ENCODE measurements around the gene VIP. TPM values are rescaled to one million over a fixed set of nuclear protein-coding genes. Genes with fewer than 3 reads are reported as not detected.

The VIP gene
- total RNA-seq, 2 experiments from 2014 or later: not detected

GRCh38 chr6:152745509-152746171 is 5.0 kb upstream of the VIP start:
- Mint-ChIP-seq H3K9me3 (no peaks in the 10 kb centered on the region), H3K27me3 (peaks cover 1% of the 10 kb centered on the region), H3K4me1 (ENCODE audit: low read depth) (no peaks in the 10 kb centered on the region), H3K36me3 (no peaks in the 10 kb centered on the region), H3K4me3 (no peak overlapping the region), H3K27ac (no peak overlapping the region)
- ChIA-PET POLR2A (no interaction called here), CTCF (no interaction called here)
- DNase-seq: no peak
- intact Hi-C loops (cut with micrococcal nuclease): no loop called here

GRCh38 chr6:152746172-152746553 is 4.4 kb upstream of the VIP start:
- no peak overlapping the region for H3K4me3 Mint-ChIP-seq
- no peaks in the 10 kb centered on the region for H3K9me3 Mint-ChIP-seq
- peaks cover 1% of the 10 kb centered on the region for H3K27me3 Mint-ChIP-seq
- CTCF ChIA-PET: no interaction called here
- DNase-seq: no peak
- intact Hi-C loops (cut with micrococcal nuclease): no loop called here
- no peaks in the 10 kb centered on the region for H3K4me1 Mint-ChIP-seq (ENCODE audit: low read depth)
- H3K27ac Mint-ChIP-seq: no peak overlapping the region
- no peaks in the 10 kb centered on the region for H3K36me3 Mint-ChIP-seq
- POLR2A ChIA-PET: no interaction called here

GRCh38 chr6:152748843-152749242 is 1.8 kb upstream of the VIP start:
- DNase-seq: no peak
- H3K27ac Mint-ChIP-seq: no peak overlapping the region
- H3K4me1 Mint-ChIP-seq (ENCODE audit: low read depth): no peaks in the 10 kb centered on the region
- intact Hi-C loops (cut with micrococcal nuclease): no loop called here
- no peak overlapping the region for H3K4me3 Mint-ChIP-seq
- ChIA-PET CTCF (interaction anchor here (0.8 to 1.6 kb wide), 4 partner anchors 149 to 763 kb away, joined by 3 to 4 read pairs (median 3); no protein-coding TSS in a partner anchor), POLR2A (no interaction called here)
- H3K27me3 Mint-ChIP-seq: no peaks in the 10 kb centered on the region
- H3K9me3 Mint-ChIP-seq: no peaks in the 10 kb centered on the region
- H3K36me3 Mint-ChIP-seq: no peaks in the 10 kb centered on the region

- ChIA-PET POLR2A (no interaction called here), CTCF (interaction anchor here (0.8 to 1.6 kb wide), 2 partner anchors 199 to 205 kb away, joined by 3 to 4 read pairs; no protein-coding TSS in a partner anchor)
- Mint-ChIP-seq H3K4me3 (no peak overlapping the region), H3K27me3 (no peaks in the 10 kb centered on the region), H3K27ac (no peak overlapping the region), H3K36me3 (no peaks in the 10 kb centered on the region), H3K4me1 (ENCODE audit: low read depth) (no peaks in the 10 kb centered on the region), H3K9me3 (no peaks in the 10 kb centered on the region)
- intact Hi-C loops (cut with micrococcal nuclease): no loop called here
- DNase-seq: no peak
These were observed 1.3 kb upstream of the VIP start for GRCh38 chr6:152749336-152749735.

- Mint-ChIP-seq H3K4me1 (ENCODE audit: low read depth) (no peaks in the 10 kb centered on the region), H3K9me3 (no peaks in the 10 kb centered on the region), H3K4me3 (no peak overlapping the region), H3K27me3 (no peaks in the 10 kb centered on the region), H3K27ac (no peak overlapping the region), H3K36me3 (no peaks in the 10 kb centered on the region)
- intact Hi-C loops (cut with micrococcal nuclease): no loop called here
- DNase-seq: no peak
- ChIA-PET CTCF (no interaction called here), POLR2A (no interaction called here)
These were observed 14.7 kb downstream of the VIP start for GRCh38 chr6:152765331-152765730.

- H3K27me3 Mint-ChIP-seq: no peaks in the 10 kb centered on the region
- no peaks in the 10 kb centered on the region for H3K36me3 Mint-ChIP-seq
- CTCF ChIA-PET: no interaction called here
- H3K4me1 Mint-ChIP-seq (ENCODE audit: low read depth): no peaks in the 10 kb centered on the region
- H3K9me3 Mint-ChIP-seq: no peaks in the 10 kb centered on the region
- no peak overlapping the region for H3K27ac Mint-ChIP-seq
- no peak for DNase-seq
- H3K4me3 Mint-ChIP-seq: no peak overlapping the region
- intact Hi-C loops (cut with micrococcal nuclease): no loop called here
- POLR2A ChIA-PET: no interaction called here
These were observed 18.6 kb downstream of the VIP start for GRCh38 chr6:152769159-152769558.

- ChIA-PET CTCF (no interaction called here), POLR2A (no interaction called here)
- no peaks in the 10 kb centered on the region for H3K9me3 Mint-ChIP-seq
- intact Hi-C loops (cut with micrococcal nuclease): no loop called here
- no peaks in the 10 kb centered on the region for H3K27me3 Mint-ChIP-seq
- no peaks in the 10 kb centered on the region for H3K4me1 Mint-ChIP-seq (ENCODE audit: low read depth)
- no peaks in the 10 kb centered on the region for H3K36me3 Mint-ChIP-seq
- no peak for DNase-seq
- no peak overlapping the region for H3K27ac Mint-ChIP-seq
- no peak overlapping the region for H3K4me3 Mint-ChIP-seq
These were observed 19.4 kb downstream of the VIP start for GRCh38 chr6:152769993-152770392.

- H3K4me3 Mint-ChIP-seq: no peak overlapping the region
- CTCF ChIA-PET: no interaction called here
- no peaks in the 10 kb centered on the region for H3K4me1 Mint-ChIP-seq (ENCODE audit: low read depth)
- no peaks in the 10 kb centered on the region for H3K36me3 Mint-ChIP-seq
- no peak for DNase-seq
- H3K27me3 Mint-ChIP-seq: no peaks in the 10 kb centered on the region
- intact Hi-C loops (cut with micrococcal nuclease): no loop called here
- no peaks in the 10 kb centered on the region for H3K9me3 Mint-ChIP-seq
- POLR2A ChIA-PET: no interaction called here
- H3K27ac Mint-ChIP-seq: no peak overlapping the region
These were observed 20.6 kb downstream of the VIP start for GRCh38 chr6:152771061-152771687.

GRCh38 chr6:152775428-152775827 is 24.8 kb downstream of the VIP start:
- no peaks in the 10 kb centered on the region for H3K4me1 Mint-ChIP-seq (ENCODE audit: low read depth)
- H3K4me3 Mint-ChIP-seq: no peak overlapping the region
- ChIA-PET CTCF (no interaction called here), POLR2A (no interaction called here)
- no peaks in the 10 kb centered on the region for H3K36me3 Mint-ChIP-seq
- no peak for DNase-seq
- no peaks in the 10 kb centered on the region for H3K9me3 Mint-ChIP-seq
- H3K27me3 Mint-ChIP-seq: no peaks in the 10 kb centered on the region
- intact Hi-C loops (cut with micrococcal nuclease): no loop called here
- H3K27ac Mint-ChIP-seq: no peak overlapping the region

- intact Hi-C loops (cut with micrococcal nuclease): no loop called here
- DNase-seq: no peak
- H3K4me1 Mint-ChIP-seq (ENCODE audit: low read depth): no peaks in the 10 kb centered on the region
- no peaks in the 10 kb centered on the region for H3K27me3 Mint-ChIP-seq
- no peak overlapping the region for H3K27ac Mint-ChIP-seq
- H3K9me3 Mint-ChIP-seq: no peaks in the 10 kb centered on the region
- H3K4me3 Mint-ChIP-seq: no peak overlapping the region
- H3K36me3 Mint-ChIP-seq: no peaks in the 10 kb centered on the region
- ChIA-PET CTCF (no interaction called here), POLR2A (no interaction called here)
These were observed 26.2 kb downstream of the VIP start for GRCh38 chr6:152776833-152777232.

GRCh38 chr6:152783217-152783878 is 32.8 kb downstream of the VIP start:
- H3K9me3 Mint-ChIP-seq: no peaks in the 10 kb centered on the region
- no peak for DNase-seq
- H3K4me1 Mint-ChIP-seq (ENCODE audit: low read depth): no peaks in the 10 kb centered on the region
- no peaks in the 10 kb centered on the region for H3K36me3 Mint-ChIP-seq
- CTCF ChIA-PET: no interaction called here
- H3K27me3 Mint-ChIP-seq: no peaks in the 10 kb centered on the region
- no peak overlapping the region for H3K4me3 Mint-ChIP-seq
- POLR2A ChIA-PET: no interaction called here
- no peak overlapping the region for H3K27ac Mint-ChIP-seq
- intact Hi-C loops (cut with micrococcal nuclease): no loop called here

- CTCF ChIA-PET: no interaction called here
These were observed 44.1 kb downstream of the VIP start for GRCh38 chr6:152794696-152795095.

GRCh38 chr6:152804150-152804549 is 53.6 kb downstream of the VIP start:
- intact Hi-C loops (cut with micrococcal nuclease): no loop called here
- H3K27me3 Mint-ChIP-seq: peaks cover 11% of the 10 kb centered on the region
- H3K4me1 Mint-ChIP-seq (ENCODE audit: low read depth): no peaks in the 10 kb centered on the region
- no peak for DNase-seq
- no peak overlapping the region for H3K27ac Mint-ChIP-seq
- CTCF ChIA-PET: no interaction called here
- H3K4me3 Mint-ChIP-seq: no peak overlapping the region
- POLR2A ChIA-PET: no interaction called here
- no peaks in the 10 kb centered on the region for H3K36me3 Mint-ChIP-seq
- H3K9me3 Mint-ChIP-seq: peaks cover 5% of the 10 kb centered on the region

More at GRCh38 chr6:152794696-152795095, 44.1 kb downstream of the VIP start:
- Mint-ChIP-seq H3K4me1 (ENCODE audit: low read depth) (no peaks in the 10 kb centered on the region), H3K36me3 (no peaks in the 10 kb centered on the region), H3K4me3 (no peak overlapping the region), H3K9me3 (no peaks in the 10 kb centered on the region), H3K27me3 (no peaks in the 10 kb centered on the region), H3K27ac (no peak overlapping the region)
- DNase-seq: no peak
- POLR2A ChIA-PET: no interaction called here
- intact Hi-C loops (cut with micrococcal nuclease): no loop called here

Measured in activated CD4-positive, alpha-beta memory T cell treated with anti-CD3 and anti-CD28 coated beads for 36 hours (primary cell).